Ovary (tissue), 3 donors: ENCODE data around the gene PTMS.

ENCODE experiments used
- EP300 ChIP-seq: sonication (generic); formaldehyde crosslinking; IDR thresholded peaks from one replicate; pipeline ENCODE4 v1.6.1; 2017; ENCODE audit warnings: antibody characterized with exemption
- POLR2A ChIP-seq: fragments of 450-650 bp; IDR thresholded peaks from one replicate; pipeline ENCODE4 v1.6.1; 2017; ENCODE audit warnings: antibody characterized with exemption, mild to moderate bottlenecking, moderate library complexity
- TF ChIP-seq, protein P1 (sequence below), 3 donors: fragments of 450-650 bp in 2 of 3; fragments of 200-600 bp in 1 of 3; IDR thresholded peaks; one replicate each; pipeline versions ENCODE4 v1.5.1 to v1.8.0; 2016 to 2022; ENCODE audit warnings: antibody characterized with exemption in 3 of 3, mild to moderate bottlenecking in 1 of 3
- donor health status: DM: no; HTN: no; CAD: no.

GRCh38 chr12:6752167-6752920 is 13.8 kb upstream of the PTMS start:
- TF ChIP-seq, protein P1, sequence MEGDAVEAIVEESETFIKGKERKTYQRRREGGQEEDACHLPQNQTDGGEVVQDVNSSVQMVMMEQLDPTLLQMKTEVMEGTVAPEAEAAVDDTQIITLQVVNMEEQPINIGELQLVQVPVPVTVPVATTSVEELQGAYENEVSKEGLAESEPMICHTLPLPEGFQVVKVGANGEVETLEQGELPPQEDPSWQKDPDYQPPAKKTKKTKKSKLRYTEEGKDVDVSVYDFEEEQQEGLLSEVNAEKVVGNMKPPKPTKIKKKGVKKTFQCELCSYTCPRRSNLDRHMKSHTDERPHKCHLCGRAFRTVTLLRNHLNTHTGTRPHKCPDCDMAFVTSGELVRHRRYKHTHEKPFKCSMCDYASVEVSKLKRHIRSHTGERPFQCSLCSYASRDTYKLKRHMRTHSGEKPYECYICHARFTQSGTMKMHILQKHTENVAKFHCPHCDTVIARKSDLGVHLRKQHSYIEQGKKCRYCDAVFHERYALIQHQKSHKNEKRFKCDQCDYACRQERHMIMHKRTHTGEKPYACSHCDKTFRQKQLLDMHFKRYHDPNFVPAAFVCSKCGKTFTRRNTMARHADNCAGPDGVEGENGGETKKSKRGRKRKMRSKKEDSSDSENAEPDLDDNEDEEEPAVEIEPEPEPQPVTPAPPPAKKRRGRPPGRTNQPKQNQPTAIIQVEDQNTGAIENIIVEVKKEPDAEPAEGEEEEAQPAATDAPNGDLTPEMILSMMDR (IDR thresholded peaks at IDR 0.05) = no peak
- TF ChIP-seq POLR2A (no peak), EP300 (no peak)
